A549 (cell line): ENCODE results near the gene CCDC33. TPM values are rescaled to one million over a fixed set of nuclear protein-coding genes. Genes with fewer than 3 reads are reported as not detected.

Experiments used
- ATAC-seq, 2 experiments: fragments of 200-7000 bp in 1 of 2; fragments of >200 bp in 1 of 2; cut with Nextera tagmentation in 1 of 2; cut with Tn5 transposase in 1 of 2; 3 replicates each; pipeline versions ENCODE4 v1.8.0 to v1.9.1; 2018 to 2020; ENCODE audit warnings: mild to moderate bottlenecking in 1 of 2, moderate library complexity in 1 of 2
- CTCF ChIA-PET: fragments of 300-600 bp; sonication (Branson Sonifier 250); formaldehyde crosslinking; extraction: SDS; loops from one replicate; lab custom pipeline; 2021; ENCODE audit warnings: antibody characterized with exemption, inconsistent platforms; lab: Yijun Ruan, JAX
- POLR2A ChIA-PET: fragments of 350-600 bp; formaldehyde crosslinking; extraction: SDS; loops from one replicate; lab custom pipeline; 2021; ENCODE audit warnings: antibody characterized with exemption, inconsistent platforms; lab: Yijun Ruan, JAX
- DNase-seq, 2 experiments: peaks; one replicate each; pipeline versions ENCODE4 v3.0.0 to v3.0.0-alpha.2; 2011 to 2016; ENCODE audit warnings: low read depth in 1 of 2, low spot score in 1 of 2
- FAIRE-seq: peaks from 2 replicates; lab custom pipeline; 2011; peaks lifted over from hg19 to GRCh38; lab: Jason Lieb, UNC
- H3K27ac ChIP-seq, 2 experiments: fragments of >200 bp; sonication (Bioruptor Twin); formaldehyde crosslinking; 3 replicates each; pipeline ENCODE4 v1.5.1; 2016 to 2017
- H3K4me1 ChIP-seq: fragments of >200 bp; sonication (Bioruptor Twin); formaldehyde crosslinking; 3 replicates; pipeline ENCODE4 v1.6.1; 2016
- H3K4me2 ChIP-seq: fragments of >200 bp; sonication (Bioruptor Twin); formaldehyde crosslinking; 3 replicates; pipeline ENCODE4 v1.6.1; 2016
- H3K4me3 ChIP-seq: fragments of >200 bp; sonication (Bioruptor Twin); formaldehyde crosslinking; 3 replicates; pipeline ENCODE4 v1.5.1; 2016
- H3K9me3 ChIP-seq: fragments of >200 bp; sonication (Bioruptor Twin); formaldehyde crosslinking; 3 replicates; pipeline ENCODE4 v1.6.1; 2016
- BHLHE40 ChIP-seq: IDR thresholded peaks from 2 replicates; pipeline ENCODE4 v1.6.1; 2012; ENCODE audit warnings: low read depth, low read length, inconsistent platforms
- CBX8 ChIP-seq: fragments of 200-600 bp; sonication (generic); IDR thresholded peaks from 2 replicates; pipeline ENCODE4 v1.6.1; 2016
- CEBPB ChIP-seq, 2 experiments: fragments of >200 bp in 1 of 2; sonication (Bioruptor Twin) in 1 of 2; formaldehyde crosslinking in 1 of 2; IDR thresholded peaks; 2 replicates each; pipeline ENCODE4 v1.6.1; 2012 to 2016
- CHD2 ChIP-seq: fragments of 150-350 bp; IDR thresholded peaks from 2 replicates; pipeline ENCODE4 v1.6.1; 2014; ENCODE audit warnings: low read length; ENCODE audit not compliant: partially characterized antibody
- EHF ChIP-seq: fragments of 250-450 bp; sonication (Bioruptor Pico); IDR thresholded peaks from 2 replicates; pipeline ENCODE4 v1.5.0; 2020; ENCODE audit warnings: mild to moderate bottlenecking
- EHMT2 ChIP-seq: fragments of 200-600 bp; sonication (generic); IDR thresholded peaks from 2 replicates; pipeline ENCODE4 v1.6.1; 2016; ENCODE audit warnings: antibody characterized with exemption, low read depth, mild to moderate bottlenecking, moderate library complexity
- FOXS1 ChIP-seq: fragments of 250-450 bp; sonication (Bioruptor Pico); IDR thresholded peaks from 2 replicates; pipeline ENCODE4 v1.5.0; 2020; ENCODE audit warnings: mild to moderate bottlenecking, moderate library complexity
- HDAC2 ChIP-seq: fragments of 200-600 bp; sonication (generic); IDR thresholded peaks from 2 replicates; pipeline ENCODE4 v1.6.1; 2016
- HEYL ChIP-seq: fragments of 250-450 bp; sonication (Bioruptor Pico); IDR thresholded peaks from 2 replicates; pipeline ENCODE4 v1.8.0; 2021; ENCODE audit warnings: mild to moderate bottlenecking, moderate library complexity
- HOXB13 ChIP-seq: fragments of 250-450 bp; sonication (Bioruptor Pico); IDR thresholded peaks from 2 replicates; pipeline ENCODE4 v1.5.0; 2020; ENCODE audit warnings: low read depth, mild to moderate bottlenecking, moderate library complexity
- HOXB5 ChIP-seq: fragments of 250-450 bp; sonication (Bioruptor Pico); IDR thresholded peaks from 2 replicates; pipeline ENCODE4 v1.5.0; 2020; ENCODE audit warnings: mild to moderate bottlenecking, moderate library complexity
- KDM1A ChIP-seq: fragments of 200-600 bp; sonication (generic); IDR thresholded peaks from 2 replicates; pipeline ENCODE4 v1.6.1; 2016; ENCODE audit warnings: low read depth, mild to moderate bottlenecking
- RCOR1 ChIP-seq: fragments of 150-350 bp; IDR thresholded peaks from 2 replicates; pipeline ENCODE4 v1.6.1; 2014; ENCODE audit warnings: antibody characterized with exemption, low read length, low read depth
- RFX5 ChIP-seq: fragments of 450-650 bp; IDR thresholded peaks from 2 replicates; pipeline ENCODE4 v1.7.1; 2014; ENCODE audit warnings: antibody characterized with exemption, mild to moderate bottlenecking, moderate library complexity
- TFCP2L1 ChIP-seq: fragments of 250-450 bp; sonication (Bioruptor Pico); IDR thresholded peaks from 2 replicates; pipeline ENCODE4 v1.5.0; 2021; ENCODE audit warnings: mild to moderate bottlenecking
- ZC3H11A ChIP-seq: fragments of 450-650 bp; IDR thresholded peaks from 2 replicates; pipeline ENCODE4 v1.6.1; 2014; ENCODE audit warnings: antibody characterized with exemption, mild to moderate bottlenecking
- ZNF302 ChIP-seq: fragments of 250-450 bp; sonication (Bioruptor Pico); IDR thresholded peaks from 2 replicates; pipeline ENCODE4 v1.9.0; 2021; ENCODE audit warnings: inconsistent platforms, mild to moderate bottlenecking, moderate library complexity
- WGBS: methylation state at CpG from one replicate; pipeline ENCODE4 v1.1.6; 2017; ENCODE audit errors: missing lambda C conversion rate; 5-methylcytosine and 5-hydroxymethylcytosine counted together
- polyA plus RNA-seq, 4 experiments: library from polyadenylated mRNA; depleted of rRNA in 3 of 4; stranded (reverse); fragments of >200 nt; fragmentation: RNase III in 1 of 4; extraction: RNeasy Plus Mini Kit Qiagen cat#74134 plus additional on column Dnase treatment in 1 of 4; gene quantifications; 2 replicates in 3 of 4; 3 replicates in 1 of 4; pipeline ENCODE4 v1.2.3, GENCODE V29; 2011 to 2017
- TF ChIP-seq, protein P1 (sequence below): fragments of >200 bp; sonication (Bioruptor Twin); formaldehyde crosslinking; IDR thresholded peaks from 2 replicates; pipeline ENCODE4 v1.6.1; 2016
- TF ChIP-seq, protein P2 (sequence below): IDR thresholded peaks from 2 replicates; pipeline ENCODE4 v1.6.1; 2012; ENCODE audit warnings: low read depth, borderline replicate concordance
- TF ChIP-seq, protein P3 (sequence below): fragments of 200-600 bp; sonication (generic); IDR thresholded peaks from 2 replicates; pipeline ENCODE4 v1.6.1; 2016; ENCODE audit warnings: antibody characterized with exemption, mild to moderate bottlenecking, moderate library complexity
- TF ChIP-seq, protein P4 (sequence below): fragments of 450-650 bp; IDR thresholded peaks from 2 replicates; pipeline ENCODE4 v1.6.1; 2014; ENCODE audit warnings: antibody characterized with exemption
- TF ChIP-seq, protein P5 (sequence below): IDR thresholded peaks from 2 replicates; pipeline ENCODE4 v1.6.1; 2012

CCDC33 gene
- polyA plus RNA-seq, 2 of the 4 experiments (the other 2 are of a cell fraction), result 5.9 to 9.2 TPM

DNA sequence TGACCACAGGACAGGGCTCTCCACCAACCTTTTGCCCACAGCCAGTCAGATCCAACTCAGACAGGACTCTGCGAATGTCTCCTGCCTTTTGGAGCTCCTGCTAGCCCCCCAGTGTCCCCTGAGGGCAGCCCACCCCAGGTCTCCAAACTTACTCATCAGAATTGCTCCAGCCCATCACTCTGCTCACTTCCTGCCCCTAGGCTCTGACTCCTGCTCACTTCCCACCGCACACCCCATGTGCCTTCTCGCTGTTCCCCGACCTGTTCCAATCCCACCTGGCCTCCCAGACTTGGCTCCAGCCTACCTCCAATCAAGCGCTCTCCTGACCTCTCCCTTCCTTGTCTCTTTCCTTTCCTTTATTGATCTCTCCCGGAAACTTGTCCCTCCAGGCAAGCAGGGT is 27.6 kb upstream of the CCDC33 start:
- peak overlapping the region in 1 of 2 experiments; percentile 49; a peak in 3 of 6 replicates for H3K27ac ChIP-seq

DNA sequence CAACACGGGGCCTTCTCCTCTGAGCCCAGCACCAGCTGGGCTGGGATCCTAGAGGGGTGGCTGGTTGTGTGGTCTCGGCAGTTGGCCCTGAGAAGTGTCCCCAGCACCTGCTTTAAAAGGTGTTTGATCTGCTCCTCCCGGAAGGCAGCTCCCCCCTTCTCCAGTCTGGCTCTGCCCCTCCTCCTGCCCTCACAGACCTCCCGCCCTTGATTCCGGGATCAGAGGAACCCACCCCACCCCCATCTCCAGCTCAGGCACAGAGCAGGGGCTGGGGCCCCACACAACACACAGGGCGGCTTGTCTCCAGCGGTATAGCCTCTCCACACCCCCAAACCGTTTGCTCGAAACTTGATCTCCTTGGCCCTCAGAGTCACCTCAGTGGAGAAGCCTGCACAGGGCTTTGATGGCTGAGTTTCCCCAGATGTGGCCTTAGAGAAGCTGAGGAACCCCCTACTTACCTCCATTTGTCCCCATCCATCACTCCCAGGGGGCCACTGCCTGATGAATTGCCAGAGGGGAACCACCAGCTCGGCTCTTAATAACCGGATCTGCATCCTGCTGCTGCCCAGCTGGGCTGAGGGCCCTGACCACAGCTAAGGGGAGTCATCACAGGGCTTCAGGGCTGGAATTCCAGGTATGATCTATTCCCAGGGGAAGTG is 27.1 kb upstream of the CCDC33 start:
- H3K4me3 ChIP-seq, result no peak overlapping the region
- DNase-seq, result no peak
- ChIA-PET POLR2A (no interaction called here), CTCF (interaction anchor here (0.9 kb wide), 1 partner anchor 17 kb away, joined by 3 read pairs; no protein-coding TSS in a partner anchor)
- H3K9me3 ChIP-seq, result no peaks in the 10 kb centered on the region
- ATAC-seq, result peak in 1 of 2 experiments; percentile 13; a peak in 1 of 6 replicates
- TF ChIP-seq EHMT2 (no peak), RFX5 (no peak), BHLHE40 (no peak), RCOR1 (no peak), FOXS1 (CRISPR knock-in tag) (no peak), HDAC2 (no peak), CHD2 (no peak), HOXB13 (CRISPR knock-in tag) (no peak), CBX8 (no peak), EHF (CRISPR knock-in tag) (no peak), HOXB5 (CRISPR knock-in tag) (no peak), KDM1A (no peak), ZNF302 (no peak), ZC3H11A (no peak), TFCP2L1 (CRISPR knock-in tag) (no peak)
- TF ChIP-seq, protein P1, sequence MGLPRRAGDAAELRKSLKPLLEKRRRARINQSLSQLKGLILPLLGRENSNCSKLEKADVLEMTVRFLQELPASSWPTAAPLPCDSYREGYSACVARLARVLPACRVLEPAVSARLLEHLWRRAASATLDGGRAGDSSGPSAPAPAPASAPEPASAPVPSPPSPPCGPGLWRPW, result no peak
- TF ChIP-seq, protein P2, sequence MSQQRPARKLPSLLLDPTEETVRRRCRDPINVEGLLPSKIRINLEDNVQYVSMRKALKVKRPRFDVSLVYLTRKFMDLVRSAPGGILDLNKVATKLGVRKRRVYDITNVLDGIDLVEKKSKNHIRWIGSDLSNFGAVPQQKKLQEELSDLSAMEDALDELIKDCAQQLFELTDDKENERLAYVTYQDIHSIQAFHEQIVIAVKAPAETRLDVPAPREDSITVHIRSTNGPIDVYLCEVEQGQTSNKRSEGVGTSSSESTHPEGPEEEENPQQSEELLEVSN, result no peak
- TF ChIP-seq, protein P3, sequence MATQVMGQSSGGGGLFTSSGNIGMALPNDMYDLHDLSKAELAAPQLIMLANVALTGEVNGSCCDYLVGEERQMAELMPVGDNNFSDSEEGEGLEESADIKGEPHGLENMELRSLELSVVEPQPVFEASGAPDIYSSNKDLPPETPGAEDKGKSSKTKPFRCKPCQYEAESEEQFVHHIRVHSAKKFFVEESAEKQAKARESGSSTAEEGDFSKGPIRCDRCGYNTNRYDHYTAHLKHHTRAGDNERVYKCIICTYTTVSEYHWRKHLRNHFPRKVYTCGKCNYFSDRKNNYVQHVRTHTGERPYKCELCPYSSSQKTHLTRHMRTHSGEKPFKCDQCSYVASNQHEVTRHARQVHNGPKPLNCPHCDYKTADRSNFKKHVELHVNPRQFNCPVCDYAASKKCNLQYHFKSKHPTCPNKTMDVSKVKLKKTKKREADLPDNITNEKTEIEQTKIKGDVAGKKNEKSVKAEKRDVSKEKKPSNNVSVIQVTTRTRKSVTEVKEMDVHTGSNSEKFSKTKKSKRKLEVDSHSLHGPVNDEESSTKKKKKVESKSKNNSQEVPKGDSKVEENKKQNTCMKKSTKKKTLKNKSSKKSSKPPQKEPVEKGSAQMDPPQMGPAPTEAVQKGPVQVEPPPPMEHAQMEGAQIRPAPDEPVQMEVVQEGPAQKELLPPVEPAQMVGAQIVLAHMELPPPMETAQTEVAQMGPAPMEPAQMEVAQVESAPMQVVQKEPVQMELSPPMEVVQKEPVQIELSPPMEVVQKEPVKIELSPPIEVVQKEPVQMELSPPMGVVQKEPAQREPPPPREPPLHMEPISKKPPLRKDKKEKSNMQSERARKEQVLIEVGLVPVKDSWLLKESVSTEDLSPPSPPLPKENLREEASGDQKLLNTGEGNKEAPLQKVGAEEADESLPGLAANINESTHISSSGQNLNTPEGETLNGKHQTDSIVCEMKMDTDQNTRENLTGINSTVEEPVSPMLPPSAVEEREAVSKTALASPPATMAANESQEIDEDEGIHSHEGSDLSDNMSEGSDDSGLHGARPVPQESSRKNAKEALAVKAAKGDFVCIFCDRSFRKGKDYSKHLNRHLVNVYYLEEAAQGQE, result no peak
- TF ChIP-seq, protein P4, sequence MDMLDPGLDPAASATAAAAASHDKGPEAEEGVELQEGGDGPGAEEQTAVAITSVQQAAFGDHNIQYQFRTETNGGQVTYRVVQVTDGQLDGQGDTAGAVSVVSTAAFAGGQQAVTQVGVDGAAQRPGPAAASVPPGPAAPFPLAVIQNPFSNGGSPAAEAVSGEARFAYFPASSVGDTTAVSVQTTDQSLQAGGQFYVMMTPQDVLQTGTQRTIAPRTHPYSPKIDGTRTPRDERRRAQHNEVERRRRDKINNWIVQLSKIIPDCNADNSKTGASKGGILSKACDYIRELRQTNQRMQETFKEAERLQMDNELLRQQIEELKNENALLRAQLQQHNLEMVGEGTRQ, result no peak
- peak overlapping the region in 1 of 2 experiments; percentile 49; a peak in 3 of 6 replicates for H3K27ac ChIP-seq
- FAIRE-seq, result no peak
- H3K4me1 ChIP-seq, result peaks cover 37% of the 10 kb centered on the region
- WGBS, result 68% methylated on average over 6 of the region's 11 CpGs
- H3K4me2 ChIP-seq, result 0 out of 3 replicates have a peak overlapping the region, but pooled peaks have one; percentile 9

More for the DNA sequence above, 27.6 kb upstream of the CCDC33 start:
- FAIRE-seq (no peak), ATAC-seq (no peak)
- H3K9me3 ChIP-seq, result no peaks in the 10 kb centered on the region
- WGBS, result 93% methylated on average over 6 of the region's 6 CpGs
- CTCF ChIA-PET, result interaction anchor here (0.9 kb wide), 1 partner anchor 17 kb away, joined by 3 read pairs; no protein-coding TSS in a partner anchor
- POLR2A ChIA-PET, result no interaction called here
- H3K4me3 ChIP-seq, result no peak overlapping the region
- H3K4me2 ChIP-seq, result no peak overlapping the region
- peaks cover 37% of the 10 kb centered on the region for H3K4me1 ChIP-seq
- TF ChIP-seq CEBPB (IDR thresholded peaks at IDR 0.05), result no peak
- TF ChIP-seq, protein P2, result no peak
- TF ChIP-seq, protein P5, sequence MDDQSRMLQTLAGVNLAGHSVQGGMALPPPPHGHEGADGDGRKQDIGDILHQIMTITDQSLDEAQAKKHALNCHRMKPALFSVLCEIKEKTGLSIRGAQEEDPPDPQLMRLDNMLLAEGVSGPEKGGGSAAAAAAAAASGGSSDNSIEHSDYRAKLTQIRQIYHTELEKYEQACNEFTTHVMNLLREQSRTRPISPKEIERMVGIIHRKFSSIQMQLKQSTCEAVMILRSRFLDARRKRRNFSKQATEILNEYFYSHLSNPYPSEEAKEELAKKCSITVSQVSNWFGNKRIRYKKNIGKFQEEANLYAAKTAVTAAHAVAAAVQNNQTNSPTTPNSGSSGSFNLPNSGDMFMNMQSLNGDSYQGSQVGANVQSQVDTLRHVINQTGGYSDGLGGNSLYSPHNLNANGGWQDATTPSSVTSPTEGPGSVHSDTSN, result no peak
- no peak for TF ChIP-seq RCOR1
- TF ChIP-seq HEYL (CRISPR knock-in tag), result no peak
- no peak for TF ChIP-seq HDAC2
- no peak for TF ChIP-seq EHMT2
- TF ChIP-seq, all 56 proteins: peak for 0
- DNase-seq, result no peak
